NCI-H1930 (cell line): ENCODE data around the gene ZBTB49.
"Not testable (repeated sequence)": the region's sequence is repeated elsewhere in the genome, so short reads cannot be mapped to it uniquely, and the experiment has no call there.

Source experiments
- DNase-seq, 2 experiments: peaks; one replicate each; lab custom pipeline; 2025; lab: John Stamatoyannopoulos, UW

The ZBTB49 gene

GRCh38 chr4:4289941-4290850 is at the start of gene ZBTB49, which contains the start of gene LYAR:
ZBTB49 (plus strand) TSS chr4:4290251; CDS start chr4:4299946, 9,695 bp downstream.
LYAR (minus strand) TSS chr4:4290154; CDS start chr4:4283742, 6,412 bp downstream.
- DNase-seq, result peak; percentile 86 to 87

- no peak for DNase-seq
Measured at GRCh38 chr4:4245172-4245571, 44.9 kb upstream of the ZBTB49 start.

- no peak for DNase-seq
Measured at GRCh38 chr4:4247696-4248028, 42.4 kb upstream of the ZBTB49 start.

GRCh38 chr4:4248029-4248884 is 41.8 kb upstream of the ZBTB49 start, which contains the start of gene TMEM128:
TMEM128 (minus strand) TSS chr4:4248223; CDS start chr4:4248202, 21 bp downstream.
- peak; percentile 80 to 91 for DNase-seq

GRCh38 chr4:4248885-4249203 is 41.2 kb upstream of the ZBTB49 start:
- DNase-seq, result no peak

- not testable (repeated sequence) for DNase-seq
Measured at GRCh38 chr4:4249342-4249741, 40.7 kb upstream of the ZBTB49 start.

GRCh38 chr4:4249866-4250265 is 40.2 kb upstream of the ZBTB49 start:
- DNase-seq, result no peak

- no peak for DNase-seq
Measured at GRCh38 chr4:4254199-4254598, 35.9 kb upstream of the ZBTB49 start.

- DNase-seq, result no peak
Measured at GRCh38 chr4:4254666-4255065, 35.4 kb upstream of the ZBTB49 start.

- no peak for DNase-seq
Measured at GRCh38 chr4:4256799-4257198, 33.3 kb upstream of the ZBTB49 start.

- DNase-seq, result not testable (repeated sequence)
Measured at GRCh38 chr4:4257705-4258104, 32.3 kb upstream of the ZBTB49 start.

- DNase-seq, result no peak
Measured at GRCh38 chr4:4259484-4260100, 30.5 kb upstream of the ZBTB49 start.

- DNase-seq, result no peak
Measured at GRCh38 chr4:4260185-4260751, 29.8 kb upstream of the ZBTB49 start.

- no peak for DNase-seq
Measured at GRCh38 chr4:4267981-4268380, 22.1 kb upstream of the ZBTB49 start.

GRCh38 chr4:4268776-4269175 is 21.3 kb upstream of the ZBTB49 start:
- no peak for DNase-seq

GRCh38 chr4:4269331-4269731 is 20.7 kb upstream of the ZBTB49 start:
- DNase-seq, result no peak

- DNase-seq, result no peak
Measured at GRCh38 chr4:4269856-4270255, 20.2 kb upstream of the ZBTB49 start.

- DNase-seq, result no peak
Measured at GRCh38 chr4:4270529-4270928, 19.5 kb upstream of the ZBTB49 start.

- no peak for DNase-seq
Measured at GRCh38 chr4:4271912-4272311, 18.1 kb upstream of the ZBTB49 start.

- no peak for DNase-seq
Measured at GRCh38 chr4:4274226-4274625, 15.8 kb upstream of the ZBTB49 start.

GRCh38 chr4:4277531-4277930 is 12.5 kb upstream of the ZBTB49 start:
- DNase-seq, result no peak

- no peak for DNase-seq
Measured at GRCh38 chr4:4281787-4282186, 8.3 kb upstream of the ZBTB49 start.
